ENCODE data around the gene TBC1D5. TPM values are rescaled to one million over a fixed set of nuclear protein-coding genes. Genes with fewer than 3 reads are reported as not detected.
A peak's percentile ranks its signal among the peaks of the same experiment; 100 is the strongest.

Gene TBC1D5
- total RNA-seq, 3 donors from 2014 or later = 22.4 to 25.3 (median 25.2) TPM

DNA sequence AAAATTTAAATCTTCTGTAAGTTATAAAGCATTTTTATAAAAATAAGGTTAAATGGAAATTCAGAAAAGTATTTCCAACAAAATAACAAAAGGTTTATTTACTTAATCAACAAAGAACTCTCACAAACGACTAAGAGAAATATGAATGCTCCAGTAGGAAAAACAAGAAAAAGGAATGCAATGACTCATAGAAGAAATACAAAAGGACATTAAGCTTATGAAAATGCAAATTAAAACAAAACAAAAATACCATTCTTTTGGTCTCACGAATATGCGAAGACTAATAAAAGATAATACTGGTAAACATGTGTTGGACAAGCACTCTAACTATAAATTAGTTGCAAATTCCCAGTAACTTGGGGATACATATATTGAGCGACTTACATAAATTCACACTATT is 17.5 kb upstream of the TBC1D5 start:
- ATAC-seq (no peak), DNase-seq (no peak)
- peaks cover 9% of the 10 kb centered on the region for H3K4me1 Mint-ChIP-seq (ENCODE audit: low read depth)
- no peaks in the 10 kb centered on the region for H3K9me3 Mint-ChIP-seq
- no peak overlapping the region for H3K4me3 Mint-ChIP-seq
- H3K36me3 Mint-ChIP-seq (ENCODE audit: insufficient read depth) = no peaks in the 10 kb centered on the region
- H3K27me3 Mint-ChIP-seq (ENCODE audit: low read depth) = no peaks in the 10 kb centered on the region

- no peaks in the 10 kb centered on the region for H3K9me3 Mint-ChIP-seq
- peaks cover 9% of the 10 kb centered on the region for H3K4me1 Mint-ChIP-seq (ENCODE audit: low read depth)
- H3K36me3 Mint-ChIP-seq (ENCODE audit: insufficient read depth) = no peaks in the 10 kb centered on the region
- DNase-seq = no peak
- no peaks in the 10 kb centered on the region for H3K27me3 Mint-ChIP-seq (ENCODE audit: low read depth)
- no peak overlapping the region for H3K4me3 Mint-ChIP-seq
- ATAC-seq = no peak
Measured at GRCh38 chr3:17755836-17756235, 13.4 kb upstream of the TBC1D5 start.

DNA sequence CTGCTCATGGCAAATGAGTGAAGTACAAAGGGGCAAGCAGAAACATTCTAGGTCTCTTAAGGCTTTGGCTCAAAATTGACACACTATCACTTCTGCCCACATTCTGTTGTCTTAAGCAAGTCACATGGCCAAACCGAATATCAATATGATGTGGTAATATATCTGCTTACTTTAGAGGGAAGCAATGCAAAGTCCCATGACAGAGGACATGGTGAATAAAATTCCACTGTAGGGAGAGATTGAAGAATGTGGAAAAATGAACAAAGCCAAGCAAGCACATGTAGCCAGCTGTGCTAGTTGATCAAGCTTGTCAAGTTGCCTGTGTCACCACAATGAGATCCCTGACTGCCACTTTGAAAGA is 11.2 kb upstream of the TBC1D5 start:
- no peaks in the 10 kb centered on the region for H3K36me3 Mint-ChIP-seq (ENCODE audit: insufficient read depth)
- H3K27me3 Mint-ChIP-seq (ENCODE audit: low read depth) = no peaks in the 10 kb centered on the region
- peaks cover 21% of the 10 kb centered on the region for H3K4me1 Mint-ChIP-seq (ENCODE audit: low read depth)
- no peak overlapping the region for H3K4me3 Mint-ChIP-seq
- no peak for ATAC-seq
- DNase-seq = no peak
- no peaks in the 10 kb centered on the region for H3K9me3 Mint-ChIP-seq

GRCh38 chr3:17752876-17753631 is 10.6 kb upstream of the TBC1D5 start:
- no peak for ATAC-seq
- Mint-ChIP-seq H3K27me3 (ENCODE audit: low read depth) (no peaks in the 10 kb centered on the region), H3K9me3 (no peaks in the 10 kb centered on the region), H3K4me1 (ENCODE audit: low read depth) (peaks cover 21% of the 10 kb centered on the region), H3K4me3 (no peak overlapping the region), H3K36me3 (ENCODE audit: insufficient read depth) (no peaks in the 10 kb centered on the region)
- no peak for DNase-seq

DNA sequence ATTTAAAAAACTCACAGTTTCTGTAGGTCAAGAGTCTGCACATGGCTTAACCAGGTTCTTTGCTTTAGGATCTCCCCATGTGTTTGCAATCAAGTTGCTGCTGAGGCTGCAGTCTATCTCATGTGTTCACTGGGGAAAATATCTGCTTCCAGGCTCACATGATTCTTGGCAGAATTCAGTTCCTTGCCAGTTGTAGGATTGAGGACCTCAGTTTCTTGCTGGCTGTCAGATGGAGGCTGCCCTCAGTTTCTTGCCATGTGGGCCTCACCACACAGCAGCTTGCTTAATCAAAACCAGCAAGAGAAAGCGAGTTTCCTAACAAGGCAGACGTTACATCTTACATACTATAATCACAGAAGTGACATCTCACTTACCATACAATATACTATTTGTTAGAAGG is 10.0 kb upstream of the TBC1D5 start:
- Mint-ChIP-seq H3K36me3 (ENCODE audit: insufficient read depth) (no peaks in the 10 kb centered on the region), H3K27me3 (ENCODE audit: low read depth) (no peaks in the 10 kb centered on the region), H3K9me3 (no peaks in the 10 kb centered on the region), H3K4me1 (ENCODE audit: low read depth) (peaks cover 24% of the 10 kb centered on the region), H3K4me3 (no peak overlapping the region)
- ATAC-seq (no peak), DNase-seq (no peak)

GRCh38 chr3:17749705-17750293 is 7.4 kb upstream of the TBC1D5 start:
- peak in 1 of 2 donors; percentile 32 for ATAC-seq
- no peaks in the 10 kb centered on the region for H3K9me3 Mint-ChIP-seq

DNA sequence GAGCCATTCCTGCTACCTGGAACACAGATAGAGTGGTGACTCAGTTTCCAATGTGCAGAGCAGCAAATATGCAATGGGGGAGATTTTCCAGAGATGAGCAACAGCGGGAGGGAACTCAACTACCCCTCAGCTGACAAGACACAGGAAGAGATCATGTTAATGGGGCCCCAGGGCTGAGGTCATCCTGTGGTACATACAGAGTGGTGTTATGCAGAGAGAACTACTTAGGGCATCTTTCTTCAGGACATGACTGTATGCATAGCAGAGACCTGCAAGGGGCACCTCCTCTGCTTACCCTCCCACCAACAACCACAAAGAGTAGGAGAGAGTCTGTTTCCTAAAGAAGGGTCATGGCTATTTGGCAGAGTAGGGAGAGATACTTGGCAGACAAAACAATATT is 6.8 kb upstream of the TBC1D5 start:
- H3K36me3 Mint-ChIP-seq (ENCODE audit: insufficient read depth) = no peaks in the 10 kb centered on the region
- H3K27me3 Mint-ChIP-seq (ENCODE audit: low read depth) = no peaks in the 10 kb centered on the region
- no peaks in the 10 kb centered on the region for H3K9me3 Mint-ChIP-seq
- ATAC-seq = peak; percentile 51 to 78
- H3K4me3 Mint-ChIP-seq = peak overlapping the region; percentile 72
- peaks cover 16% of the 10 kb centered on the region for H3K4me1 Mint-ChIP-seq (ENCODE audit: low read depth)
- no peak for DNase-seq

More at GRCh38 chr3:17749705-17750293, 7.4 kb upstream of the TBC1D5 start:
- peaks cover 16% of the 10 kb centered on the region for H3K4me1 Mint-ChIP-seq (ENCODE audit: low read depth)
- no peak for DNase-seq
- H3K36me3 Mint-ChIP-seq (ENCODE audit: insufficient read depth) = no peaks in the 10 kb centered on the region
- H3K27me3 Mint-ChIP-seq (ENCODE audit: low read depth) = no peaks in the 10 kb centered on the region
- peak overlapping the region; percentile 72 for H3K4me3 Mint-ChIP-seq

DNA sequence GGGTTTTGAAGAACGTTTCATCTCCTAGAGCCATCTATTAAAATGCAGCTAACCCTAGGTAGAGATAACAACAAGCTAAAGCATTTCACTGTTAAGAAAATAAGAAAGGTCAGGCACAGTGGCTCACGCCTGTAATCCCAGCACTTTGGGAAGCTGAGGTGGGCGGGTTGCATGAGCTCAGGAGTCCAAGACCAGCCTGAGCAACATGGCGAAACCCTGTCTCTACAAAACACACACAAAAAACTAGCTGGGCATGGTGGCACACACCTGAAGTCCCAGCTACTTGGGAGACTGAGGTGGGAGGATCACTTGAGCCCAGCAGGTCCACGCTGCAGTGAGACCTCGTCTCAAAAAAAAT is 5.4 kb upstream of the TBC1D5 start:
- no peak for ATAC-seq
- Mint-ChIP-seq H3K4me3 (no peak overlapping the region), H3K36me3 (ENCODE audit: insufficient read depth) (no peaks in the 10 kb centered on the region), H3K9me3 (no peaks in the 10 kb centered on the region), H3K4me1 (ENCODE audit: low read depth) (peaks cover 24% of the 10 kb centered on the region), H3K27me3 (ENCODE audit: low read depth) (no peaks in the 10 kb centered on the region)
- no peak for DNase-seq

GRCh38 chr3:17747174-17747889 is 4.9 kb upstream of the TBC1D5 start:
- Mint-ChIP-seq H3K27me3 (ENCODE audit: low read depth) (no peaks in the 10 kb centered on the region), H3K9me3 (no peaks in the 10 kb centered on the region), H3K4me1 (ENCODE audit: low read depth) (peaks cover 24% of the 10 kb centered on the region), H3K4me3 (no peak overlapping the region), H3K36me3 (ENCODE audit: insufficient read depth) (no peaks in the 10 kb centered on the region)
- ATAC-seq (no peak), DNase-seq (no peak)

GRCh38 chr3:17745894-17746293 is 3.5 kb upstream of the TBC1D5 start:
- DNase-seq = no peak
- no peak overlapping the region for H3K4me3 Mint-ChIP-seq

GRCh38 chr3:17745301-17745700 is 2.9 kb upstream of the TBC1D5 start:
- ATAC-seq (no peak), DNase-seq (no peak)
- H3K9me3 Mint-ChIP-seq = no peaks in the 10 kb centered on the region
- H3K4me1 Mint-ChIP-seq (ENCODE audit: low read depth) = peaks cover 35% of the 10 kb centered on the region
- H3K4me3 Mint-ChIP-seq = no peak overlapping the region
- no peaks in the 10 kb centered on the region for H3K36me3 Mint-ChIP-seq (ENCODE audit: insufficient read depth)
- no peaks in the 10 kb centered on the region for H3K27me3 Mint-ChIP-seq (ENCODE audit: low read depth)

More at GRCh38 chr3:17745894-17746293, 3.5 kb upstream of the TBC1D5 start:
- no peak for ATAC-seq
- no peaks in the 10 kb centered on the region for H3K27me3 Mint-ChIP-seq (ENCODE audit: low read depth)
- peaks cover 29% of the 10 kb centered on the region for H3K4me1 Mint-ChIP-seq (ENCODE audit: low read depth)
- no peaks in the 10 kb centered on the region for H3K36me3 Mint-ChIP-seq (ENCODE audit: insufficient read depth)
- no peaks in the 10 kb centered on the region for H3K9me3 Mint-ChIP-seq

DNA sequence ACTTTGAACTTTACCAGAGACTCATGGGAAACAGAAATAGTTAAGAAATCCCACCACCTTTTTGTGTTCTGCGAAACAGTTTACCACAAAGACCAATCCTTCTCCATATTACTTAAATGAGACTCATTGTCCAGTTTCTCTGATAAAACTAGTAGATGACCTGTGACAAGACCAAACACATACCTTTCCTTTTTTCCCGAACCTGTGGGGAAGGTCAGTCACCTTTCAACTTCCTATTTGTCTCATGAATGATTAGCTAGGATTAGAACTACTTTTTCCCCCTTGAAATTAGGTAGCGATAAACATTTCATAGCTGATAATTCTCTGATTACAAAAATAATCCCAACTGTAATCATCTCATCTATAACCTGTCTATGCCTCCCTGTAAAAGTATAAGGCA is 2.3 kb upstream of the TBC1D5 start:
- Mint-ChIP-seq H3K4me3 (peak overlapping the region; percentile 6), H3K27me3 (ENCODE audit: low read depth) (no peaks in the 10 kb centered on the region), H3K9me3 (no peaks in the 10 kb centered on the region), H3K4me1 (ENCODE audit: low read depth) (peaks cover 32% of the 10 kb centered on the region), H3K36me3 (ENCODE audit: insufficient read depth) (no peaks in the 10 kb centered on the region)
- ATAC-seq (no peak), DNase-seq (no peak)

DNA sequence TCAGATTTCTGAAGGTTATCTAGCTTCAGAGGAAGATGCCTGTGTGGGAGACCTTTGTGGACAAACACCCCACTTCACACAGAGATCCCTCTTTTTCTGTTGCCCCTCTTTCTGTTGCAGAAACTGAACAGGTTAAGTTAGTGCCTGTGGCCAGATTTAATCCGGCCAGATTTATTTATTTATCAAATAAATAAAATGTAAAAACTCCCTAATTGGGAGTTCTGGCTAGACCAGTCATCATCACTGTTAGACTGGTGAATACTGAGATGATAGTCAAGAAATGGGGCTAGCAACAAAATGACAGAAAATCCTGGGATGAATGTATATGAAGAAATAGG is 1.2 kb upstream of the TBC1D5 start:
- DNase-seq (no peak), ATAC-seq (no peak)
- Mint-ChIP-seq H3K4me3 (peak overlapping the region; percentile 90), H3K4me1 (ENCODE audit: low read depth) (peaks cover 33% of the 10 kb centered on the region), H3K36me3 (ENCODE audit: insufficient read depth) (no peaks in the 10 kb centered on the region), H3K27me3 (ENCODE audit: low read depth) (no peaks in the 10 kb centered on the region), H3K9me3 (no peaks in the 10 kb centered on the region)

DNA sequence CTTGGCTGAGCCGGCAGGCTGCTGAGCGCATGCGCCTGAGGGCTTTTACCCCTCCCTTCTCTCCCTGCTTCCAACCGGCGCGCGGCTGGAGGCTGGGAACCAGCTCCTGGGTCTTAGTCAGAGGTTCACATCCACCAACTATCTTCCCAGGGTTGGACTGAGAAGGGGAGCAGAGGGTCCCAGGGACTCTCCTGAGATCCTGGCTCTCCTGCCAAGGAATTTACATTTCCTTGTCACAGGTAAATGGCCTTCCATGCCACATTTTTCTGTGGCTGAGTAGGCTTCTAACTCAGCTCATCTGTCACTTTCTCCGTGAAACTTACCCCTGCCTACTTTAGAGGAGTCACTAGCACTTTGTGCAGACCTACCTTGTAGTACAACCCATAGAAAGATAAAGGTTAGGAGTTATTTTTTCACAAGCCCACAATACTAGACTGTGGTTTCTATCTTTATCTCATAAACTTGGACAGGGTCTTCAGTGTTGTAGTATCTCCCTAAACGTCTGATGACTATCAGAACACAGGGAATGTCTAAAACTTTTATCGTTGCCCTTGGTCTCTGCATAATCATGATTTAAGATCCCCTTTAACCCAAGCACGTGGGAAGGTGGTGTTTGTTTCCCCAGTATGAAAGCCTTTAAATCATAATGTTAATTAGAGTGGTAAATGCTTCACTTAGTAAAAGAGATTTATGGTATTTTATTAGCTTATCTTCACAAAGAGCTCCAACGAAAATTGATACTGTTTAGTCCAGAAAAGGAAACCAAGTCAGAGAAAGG is 638 bp upstream of the TBC1D5 start:
- H3K27me3 Mint-ChIP-seq (ENCODE audit: low read depth) = no peaks in the 10 kb centered on the region
- DNase-seq (no peak), ATAC-seq (peak; percentile 7 to 17)
- H3K4me1 Mint-ChIP-seq (ENCODE audit: low read depth) = peaks cover 35% of the 10 kb centered on the region
- H3K36me3 Mint-ChIP-seq (ENCODE audit: insufficient read depth) = no peaks in the 10 kb centered on the region
- peak overlapping the region; percentile 90 for H3K4me3 Mint-ChIP-seq
- H3K9me3 Mint-ChIP-seq = no peaks in the 10 kb centered on the region
